SU-DHL-6 (cell line): Measurements from ENCODE around the gene APBB2.

Experiments used
- H2AFZ ChIP-seq: fragments of 200-600 bp; sonication (generic); 2 replicates; pipeline ENCODE4 v1.6.1; 2014; ENCODE audit warnings: low read depth, mild to moderate bottlenecking, moderate library complexity, mixed read lengths, antibody characterized with exemption, low read length; ENCODE audit not compliant: severe bottlenecking
- H3F3A ChIP-seq: fragments of 200-600 bp; shearing (Covaris generic); 2 replicates; pipeline ENCODE4 v1.6.0; 2016; ENCODE audit warnings: antibody characterized with exemption, mild to moderate bottlenecking; ENCODE audit not compliant: insufficient read depth
- H3K27ac ChIP-seq: fragments of 200-600 bp; sonication (generic); 2 replicates; pipeline ENCODE4 v1.5.1; 2016; ENCODE audit warnings: low read depth, mild to moderate bottlenecking, low read length, moderate library complexity, mixed read lengths
- H3K27me3 ChIP-seq: fragments of 200-600 bp; sonication (generic), shearing (Covaris generic); 2 replicates; pipeline ENCODE4 v1.6.0; 2014; ENCODE audit warnings: mild to moderate bottlenecking, low read length
- H3K36me3 ChIP-seq: fragments of 200-600 bp; sonication (generic); 2 replicates; pipeline ENCODE4 v1.6.1; 2014; ENCODE audit warnings: mild to moderate bottlenecking, low read length, mixed read lengths
- H3K4me2 ChIP-seq: fragments of 300-600, 200-600 bp; shearing (Covaris generic), sonication (generic); 2 replicates; pipeline ENCODE4 v1.6.0; 2014; ENCODE audit warnings: low read length, low read depth, mild to moderate bottlenecking; ENCODE audit not compliant: poor library complexity, severe bottlenecking
- H3K4me3 ChIP-seq: fragments of 200-600 bp; sonication (generic); 2 replicates; pipeline ENCODE4 v1.5.1; 2014; ENCODE audit warnings: antibody characterized with exemption, low read length, mild to moderate bottlenecking, mixed read lengths; ENCODE audit not compliant: insufficient read depth, poor library complexity, severe bottlenecking
- H3K79me2 ChIP-seq: fragments of 200-600 bp; sonication (generic); 2 replicates; pipeline ENCODE4 v1.6.1; 2014; ENCODE audit warnings: mild to moderate bottlenecking, low read length, moderate library complexity; ENCODE audit not compliant: insufficient read depth
- H3K9ac ChIP-seq: fragments of 200-600 bp; sonication (generic); 2 replicates; pipeline ENCODE4 v1.7.0; 2014; ENCODE audit warnings: mild to moderate bottlenecking, low read length
- H3K9me2 ChIP-seq: fragments of 200-600 bp; sonication (generic); replicated peaks from 2 replicates; pipeline ENCODE4 v1.6.1; 2014; ENCODE audit warnings: low read length; ENCODE audit not compliant: insufficient read depth
- H3K9me3 ChIP-seq: fragments of 200-600 bp; sonication (generic); 2 replicates; pipeline ENCODE4 v1.6.1; 2014; ENCODE audit warnings: low read length, mixed read lengths; ENCODE audit not compliant: insufficient read depth
- H4K20me1 ChIP-seq: fragments of 200-600 bp; sonication (generic); 2 replicates; pipeline ENCODE4 v1.6.1; 2014; ENCODE audit warnings: low read depth, mild to moderate bottlenecking, antibody characterized with exemption, low read length, moderate library complexity, mixed read lengths
- EZH2phosphoT487 ChIP-seq: fragments of 200-600 bp; sonication (generic), shearing (Covaris generic); conservative IDR thresholded peaks from 2 replicates; pipeline ENCODE4 v1.6.1; 2018; ENCODE audit warnings: mild to moderate bottlenecking, antibody characterized with exemption, low read length, moderate library complexity, mixed read lengths
- TF ChIP-seq, protein P1 (sequence below): fragments of 200-600 bp; sonication (generic); IDR thresholded peaks from one replicate; pipeline ENCODE4 v1.5.1; 2017; ENCODE audit warnings: antibody characterized with exemption, mild to moderate bottlenecking, low read length, moderate library complexity; ENCODE audit not compliant: insufficient read depth, poor library complexity, severe bottlenecking

The APBB2 gene

GRCh38 chr4:40829586-40829985, 384.8 kb downstream of the APBB2 start:
- Histone ChIP-seq H3K9me2 (no peaks in the 10 kb centered on the region), H3F3A (no peaks in the 10 kb centered on the region), H3K79me2 (no peaks in the 10 kb centered on the region), H3K9me3 (no peaks in the 10 kb centered on the region), H3K27me3 (no peaks in the 10 kb centered on the region), H3K36me3 (no peaks in the 10 kb centered on the region), H4K20me1 (no peaks in the 10 kb centered on the region), H2AFZ (no peak overlapping the region), H3K9ac (no peak overlapping the region), H3K4me2 (no peak overlapping the region), H3K4me3 (no peak overlapping the region), H3K27ac (no peak overlapping the region)
- TF ChIP-seq, protein P1, sequence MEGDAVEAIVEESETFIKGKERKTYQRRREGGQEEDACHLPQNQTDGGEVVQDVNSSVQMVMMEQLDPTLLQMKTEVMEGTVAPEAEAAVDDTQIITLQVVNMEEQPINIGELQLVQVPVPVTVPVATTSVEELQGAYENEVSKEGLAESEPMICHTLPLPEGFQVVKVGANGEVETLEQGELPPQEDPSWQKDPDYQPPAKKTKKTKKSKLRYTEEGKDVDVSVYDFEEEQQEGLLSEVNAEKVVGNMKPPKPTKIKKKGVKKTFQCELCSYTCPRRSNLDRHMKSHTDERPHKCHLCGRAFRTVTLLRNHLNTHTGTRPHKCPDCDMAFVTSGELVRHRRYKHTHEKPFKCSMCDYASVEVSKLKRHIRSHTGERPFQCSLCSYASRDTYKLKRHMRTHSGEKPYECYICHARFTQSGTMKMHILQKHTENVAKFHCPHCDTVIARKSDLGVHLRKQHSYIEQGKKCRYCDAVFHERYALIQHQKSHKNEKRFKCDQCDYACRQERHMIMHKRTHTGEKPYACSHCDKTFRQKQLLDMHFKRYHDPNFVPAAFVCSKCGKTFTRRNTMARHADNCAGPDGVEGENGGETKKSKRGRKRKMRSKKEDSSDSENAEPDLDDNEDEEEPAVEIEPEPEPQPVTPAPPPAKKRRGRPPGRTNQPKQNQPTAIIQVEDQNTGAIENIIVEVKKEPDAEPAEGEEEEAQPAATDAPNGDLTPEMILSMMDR = no peak
- TF ChIP-seq EZH2phosphoT487 = no peak

DNA sequence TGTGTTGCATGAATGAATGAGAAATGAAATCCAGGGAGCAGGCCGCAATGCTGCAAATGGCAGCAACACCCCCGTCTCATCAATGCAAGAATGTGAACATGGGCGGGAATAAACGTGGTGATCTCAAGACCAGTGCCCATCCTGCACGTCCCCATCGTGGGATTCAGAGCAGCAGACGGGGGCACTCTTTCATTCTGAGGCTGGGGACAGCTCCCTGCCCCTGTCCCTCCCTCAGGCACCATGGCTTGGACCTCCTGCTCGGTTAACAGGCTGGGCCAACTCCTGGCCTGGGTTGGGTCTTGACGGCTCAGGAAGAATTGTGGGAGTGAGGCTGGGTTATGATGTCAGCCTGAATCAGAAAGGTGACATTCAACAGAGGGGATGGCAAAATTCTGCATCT, 385.7 kb downstream of the APBB2 start:
- no peaks in the 10 kb centered on the region for H3K9me3 ChIP-seq
- no peak overlapping the region for H3K9ac ChIP-seq
- no peak overlapping the region for H3K27ac ChIP-seq
- no peaks in the 10 kb centered on the region for H3F3A ChIP-seq
- no peaks in the 10 kb centered on the region for H3K9me2 ChIP-seq
- no peak overlapping the region for H3K4me2 ChIP-seq
- H2AFZ ChIP-seq = no peak overlapping the region
- no peaks in the 10 kb centered on the region for H3K27me3 ChIP-seq
- no peak overlapping the region for H3K4me3 ChIP-seq
- no peaks in the 10 kb centered on the region for H4K20me1 ChIP-seq
- TF ChIP-seq, protein P1 = no peak
- no peak for TF ChIP-seq EZH2phosphoT487
- H3K79me2 ChIP-seq = no peaks in the 10 kb centered on the region
- no peaks in the 10 kb centered on the region for H3K36me3 ChIP-seq

GRCh38 chr4:40827758-40828157, 386.6 kb downstream of the APBB2 start:
- no peaks in the 10 kb centered on the region for H4K20me1 ChIP-seq
- no peak overlapping the region for H3K4me2 ChIP-seq
- no peak overlapping the region for H3K27ac ChIP-seq
- no peaks in the 10 kb centered on the region for H3K36me3 ChIP-seq
- H3K9me2 ChIP-seq = no peaks in the 10 kb centered on the region
- H3K9ac ChIP-seq = no peak overlapping the region
- TF ChIP-seq, protein P1 = no peak
- no peak for TF ChIP-seq EZH2phosphoT487
- no peaks in the 10 kb centered on the region for H3F3A ChIP-seq
- H3K4me3 ChIP-seq = no peak overlapping the region
- H3K9me3 ChIP-seq = no peaks in the 10 kb centered on the region
- H2AFZ ChIP-seq = no peak overlapping the region
- H3K27me3 ChIP-seq = no peaks in the 10 kb centered on the region
- H3K79me2 ChIP-seq = no peaks in the 10 kb centered on the region

- Histone ChIP-seq H3K9me2 (no peaks in the 10 kb centered on the region), H3K9me3 (no peaks in the 10 kb centered on the region), H2AFZ (no peak overlapping the region), H3K27me3 (no peaks in the 10 kb centered on the region), H3K4me2 (no peak overlapping the region), H3K36me3 (no peaks in the 10 kb centered on the region), H3K79me2 (no peaks in the 10 kb centered on the region), H3K4me3 (no peak overlapping the region), H4K20me1 (no peaks in the 10 kb centered on the region), H3K27ac (no peak overlapping the region), H3F3A (no peaks in the 10 kb centered on the region), H3K9ac (no peak overlapping the region)
- TF ChIP-seq, protein P1 = no peak
- TF ChIP-seq EZH2phosphoT487 = no peak
These were observed 387.5 kb downstream of the APBB2 start for GRCh38 chr4:40826821-40827220.
